Ishikawa (cell line): Measurements from ENCODE around the gene WDSUB1.

Experiments used
- CEBPB ChIP-seq: IDR thresholded peaks from 2 replicates; pipeline ENCODE4 v1.6.1; 2012
- EGR1 ChIP-seq: IDR thresholded peaks from 2 replicates; pipeline ENCODE4 v1.6.1; 2012
- EP300 ChIP-seq: IDR thresholded peaks from 2 replicates; pipeline ENCODE4 v1.6.1; 2012; ENCODE audit warnings: borderline replicate concordance
- FOXM1 ChIP-seq: IDR thresholded peaks from 2 replicates; pipeline ENCODE4 v1.6.1; 2012; ENCODE audit warnings: low read depth, borderline replicate concordance
- NFIC ChIP-seq: IDR thresholded peaks from 2 replicates; pipeline ENCODE4 v1.6.1; 2012
- RAD21 ChIP-seq: IDR thresholded peaks from 2 replicates; pipeline ENCODE4 v1.6.1; 2012; ENCODE audit warnings: low read depth
- TAF1 ChIP-seq: IDR thresholded peaks from 2 replicates; pipeline ENCODE4 v1.6.1; 2012; ENCODE audit warnings: low read depth, mild to moderate bottlenecking
- USF1 ChIP-seq: IDR thresholded peaks from 2 replicates; pipeline ENCODE4 v1.6.1; 2012

DNA sequence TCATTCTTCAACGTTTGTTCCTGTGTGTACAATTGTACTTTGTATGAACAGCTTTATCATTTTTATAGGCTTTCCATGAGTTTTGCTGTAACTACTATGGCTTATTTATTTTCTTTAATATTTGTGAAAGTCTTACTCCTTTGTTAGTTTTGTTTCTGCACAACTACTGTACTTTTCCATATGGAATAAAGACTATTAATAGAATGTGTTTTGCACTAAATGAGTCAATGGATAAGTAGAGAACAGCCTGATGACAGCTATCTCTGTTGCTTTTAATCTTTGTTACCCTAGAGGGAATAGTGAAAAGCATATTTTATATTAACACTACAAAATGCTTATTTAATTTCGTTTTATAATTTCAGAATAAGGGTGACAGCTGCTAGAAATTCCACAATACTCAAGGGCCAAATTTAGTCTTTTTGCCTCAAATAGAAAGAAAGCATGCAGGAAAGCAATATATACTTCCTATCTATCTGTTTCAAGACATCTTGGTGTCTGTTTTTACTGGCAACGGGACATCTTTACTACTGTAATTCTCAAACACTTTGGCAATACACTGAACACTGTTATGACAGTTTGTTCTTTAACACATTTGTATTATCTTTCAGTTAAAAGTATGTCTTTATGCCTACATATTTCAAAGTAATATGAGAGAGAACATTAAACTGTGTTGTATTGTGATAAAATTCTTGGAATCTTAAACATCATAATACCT lies 53.9 kb downstream of the WDSUB1 start:
- TF ChIP-seq FOXM1 (no peak), TAF1 (no peak), EP300 (no peak), CEBPB (no peak), USF1 (no peak), RAD21 (no peak), EGR1 (no peak), NFIC (no peak)
